ENCODE results near the gene HIGD1A.

Gene HIGD1A

GRCh38 chr3:42804106-42804830 lies at the start of gene HIGD1A:
Gene HIGD1A, minus strand, starts transcription at chr3:42804490. Its CDS starts 10,237 bp downstream, at chr3:42794253.
- DNase-seq, result peak; percentile 97

- no peak for DNase-seq
These were observed 49.5 kb upstream of the HIGD1A start for GRCh38 chr3:42853739-42854302.

- DNase-seq, result no peak
These were observed 48.8 kb upstream of the HIGD1A start for GRCh38 chr3:42853056-42853455.

GRCh38 chr3:42852441-42852840 lies 48.2 kb upstream of the HIGD1A start:
- DNase-seq, result no peak

GRCh38 chr3:42851228-42851834 lies 47.0 kb upstream of the HIGD1A start:
- DNase-seq, result no peak

- no peak for DNase-seq
These were observed 46.0 kb upstream of the HIGD1A start for GRCh38 chr3:42850263-42850662.

GRCh38 chr3:42849017-42849416 lies 44.7 kb upstream of the HIGD1A start:
- DNase-seq, result no peak

- DNase-seq, result no peak
These were observed 43.4 kb upstream of the HIGD1A start for GRCh38 chr3:42847731-42848130.

GRCh38 chr3:42846685-42847522 lies 42.6 kb upstream of the HIGD1A start:
- DNase-seq, result peak; percentile 12

GRCh38 chr3:42844815-42845214 lies 40.5 kb upstream of the HIGD1A start:
- DNase-seq, result no peak

GRCh38 chr3:42844412-42844713 lies 40.1 kb upstream of the HIGD1A start:
- no peak for DNase-seq

- DNase-seq, result no peak
These were observed 39.6 kb upstream of the HIGD1A start for GRCh38 chr3:42843713-42844411.

GRCh38 chr3:42841332-42841731 lies 37.0 kb upstream of the HIGD1A start:
- no peak for DNase-seq

GRCh38 chr3:42839616-42840015 lies 35.3 kb upstream of the HIGD1A start:
- peak; percentile 28 for DNase-seq

- no peak for DNase-seq
These were observed 34.3 kb upstream of the HIGD1A start for GRCh38 chr3:42838571-42838970.

- no peak for DNase-seq
These were observed 32.1 kb upstream of the HIGD1A start for GRCh38 chr3:42836150-42837123.

- peak; percentile 87 for DNase-seq
These were observed 27.0 kb upstream of the HIGD1A start for GRCh38 chr3:42831321-42831713.

GRCh38 chr3:42830437-42831320 lies 26.4 kb upstream of the HIGD1A start:
- DNase-seq, result no peak

GRCh38 chr3:42829628-42830436 lies 25.5 kb upstream of the HIGD1A start:
- DNase-seq, result no peak

Measured in stimulated activated CD4-positive, alpha-beta T cell treated with anti-CD3 and anti-CD28 coated beads, Interleukin-15, amount 100 ng/mL, for 24 hours (primary cell).